AG10803 (cell line): Measurements from ENCODE around the gene TMIGD3.
"Not testable (repeated sequence)": the region's sequence is repeated elsewhere in the genome, so short reads cannot be mapped to it uniquely, and the experiment has no call there.

Experiments used
- DNase-seq: peaks from one replicate; pipeline ENCODE4 v3.0.0; 2010; ENCODE audit warnings: low read depth
- H3K4me3 ChIP-seq: 2 replicates; pipeline ENCODE4 v1.5.1; 2011; ENCODE audit warnings: mild to moderate bottlenecking, low read length, control low read depth
- CTCF ChIP-seq: conservative IDR thresholded peaks from 2 replicates; pipeline ENCODE4 v1.5.1; 2011; ENCODE audit warnings: mild to moderate bottlenecking, low read length, control low read depth, inconsistent platforms

TMIGD3 gene

DNA sequence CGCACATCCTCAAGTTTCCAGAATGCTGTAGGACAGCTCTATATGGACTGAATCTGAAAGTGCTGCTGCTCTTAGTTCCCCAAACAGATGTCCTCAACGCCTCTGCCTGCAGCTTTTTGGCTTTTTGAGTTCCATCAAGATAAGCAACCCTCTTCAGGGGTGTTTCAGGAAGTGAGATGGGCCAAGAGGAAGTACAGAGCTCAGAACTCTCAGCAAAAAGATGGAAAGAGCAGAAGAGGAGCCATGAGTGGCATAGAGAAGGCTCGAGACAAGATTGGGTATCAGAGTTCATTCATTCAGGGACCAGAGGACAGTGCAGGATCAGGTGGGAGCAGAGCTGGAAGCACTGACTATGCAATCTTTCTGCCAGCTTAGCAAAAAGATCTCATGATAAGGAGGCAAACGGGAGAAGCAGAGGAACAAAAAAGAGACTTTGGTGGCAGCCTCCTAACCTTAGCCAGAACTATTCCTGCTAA is at the start of gene TMIGD3, which contains the start of gene ADORA3:
TSS of gene TMIGD3 (minus strand) at position 49 of the 476 bp plus-strand sequence. CDS start 279 bp downstream, outside the sequence.
TSS of gene ADORA3 (minus strand) at position 49 of the 476 bp plus-strand sequence. CDS start 279 bp downstream, outside the sequence.
- no peak within 1 kb of the TSS for H3K4me3 ChIP-seq
- TF ChIP-seq CTCF = no peak
- DNase-seq = no peak

DNA sequence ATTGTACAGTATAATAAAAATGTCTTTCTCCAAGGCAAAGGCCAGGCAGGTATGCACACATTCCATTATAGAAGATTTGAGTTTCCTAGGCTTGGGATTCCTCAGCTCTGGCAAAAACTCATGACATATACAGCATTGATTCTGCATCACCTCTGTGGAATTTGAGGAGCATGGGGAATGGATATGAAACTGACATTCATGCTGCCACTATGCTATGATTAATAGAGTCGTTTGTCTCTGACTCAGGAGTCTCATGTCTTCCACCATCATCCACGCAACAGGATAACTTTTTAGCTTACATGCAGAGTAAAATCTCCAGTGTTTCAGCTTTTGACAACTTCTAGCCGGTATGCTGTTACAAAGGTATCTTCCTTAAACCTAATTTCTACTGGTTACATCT is 49.8 kb upstream of the TMIGD3 start:
- peak; percentile 83 for DNase-seq
- H3K4me3 ChIP-seq = no peak overlapping the region

DNA sequence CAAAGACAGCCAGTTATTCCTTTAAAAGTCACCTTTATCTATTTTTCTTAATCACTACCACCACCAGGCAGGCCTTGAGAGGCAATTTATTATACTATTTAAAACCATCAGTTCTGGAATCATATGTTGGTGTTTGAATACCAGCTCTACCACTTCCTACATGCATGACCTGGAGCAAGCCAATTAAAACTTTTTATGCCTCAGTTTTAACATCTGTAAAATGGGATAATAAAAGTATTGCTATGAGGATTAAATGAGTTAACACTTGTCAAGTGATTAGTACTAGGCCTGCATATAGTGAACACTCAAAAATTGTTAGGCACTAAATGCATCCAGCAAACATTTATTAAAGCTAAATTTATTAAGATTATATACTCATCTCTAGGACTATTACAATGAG is 49.2 kb upstream of the TMIGD3 start:
- H3K4me3 ChIP-seq = no peak overlapping the region
- no peak for DNase-seq
- TF ChIP-seq CTCF = no peak

More for the DNA sequence above, 49.8 kb upstream of the TMIGD3 start:
- no peak for TF ChIP-seq CTCF

DNA sequence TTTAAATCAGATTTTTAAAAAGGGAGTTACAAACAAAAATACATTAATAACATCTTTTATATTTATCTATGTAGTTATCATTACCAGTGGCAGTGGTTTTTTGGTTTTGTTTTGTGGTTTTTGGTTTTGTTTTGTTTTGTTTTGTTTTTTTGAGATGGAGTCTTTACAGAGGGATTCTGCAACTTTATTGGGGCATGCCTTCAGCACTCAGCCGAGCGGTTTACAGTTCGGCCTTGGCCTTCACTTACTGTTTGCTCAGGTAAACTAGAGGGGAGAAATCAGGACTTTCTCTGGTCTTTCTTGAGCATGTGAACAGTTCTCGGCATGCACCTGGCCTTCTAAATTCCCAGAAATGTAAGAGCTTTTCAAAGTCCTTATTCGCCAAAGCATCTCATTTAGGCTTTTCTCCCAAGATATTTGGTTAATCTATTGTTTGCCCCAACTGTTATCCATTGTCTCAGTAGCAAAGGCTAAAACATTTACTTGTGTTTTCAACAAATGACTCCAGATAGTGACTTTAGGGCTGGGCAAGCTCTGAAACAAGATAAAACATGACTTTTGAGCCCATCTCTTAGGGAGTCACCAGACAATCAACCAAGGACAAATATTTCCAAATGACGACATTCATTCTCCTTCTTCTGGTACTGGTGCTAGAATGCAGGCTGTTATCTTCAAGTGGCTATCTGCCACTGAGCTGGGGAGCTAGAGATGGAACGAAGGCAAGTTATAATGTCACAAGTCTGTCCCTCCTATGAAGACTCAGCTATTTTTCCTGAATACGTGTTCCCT is 48.4 kb upstream of the TMIGD3 start:
- DNase-seq = no peak
- no peak overlapping the region for H3K4me3 ChIP-seq
- TF ChIP-seq CTCF = no peak

- DNase-seq, H3K4me3 ChIP-seq: not testable (repeated sequence)
These were observed 44.4 kb upstream of the TMIGD3 start for GRCh38 chr1:111547786-111548185.

DNA sequence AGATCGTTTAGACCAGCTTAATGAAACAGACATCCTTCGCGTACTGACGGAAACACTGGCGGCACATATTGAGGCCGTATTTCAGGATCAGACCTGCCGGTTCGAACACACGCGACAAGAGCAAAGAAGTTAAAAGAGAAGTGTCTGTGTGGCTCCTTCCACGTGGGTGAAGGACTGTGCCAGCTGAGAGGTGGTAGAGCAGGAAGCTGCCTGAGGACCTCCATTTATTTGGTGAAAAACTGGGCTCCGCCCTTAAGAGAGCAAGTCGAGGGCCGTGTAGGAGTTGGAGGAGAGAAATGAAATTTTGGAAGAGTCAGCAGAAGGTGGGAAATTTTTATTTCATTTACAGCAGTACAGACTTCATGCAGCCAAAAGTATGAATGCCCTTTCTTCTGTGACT is 38.8 kb upstream of the TMIGD3 start:
- no peak for DNase-seq
- no peak overlapping the region for H3K4me3 ChIP-seq
- TF ChIP-seq CTCF = no peak

GRCh38 chr1:111541721-111542120 is 38.3 kb upstream of the TMIGD3 start:
- peak; percentile 48 for DNase-seq
- TF ChIP-seq CTCF = no peak
- H3K4me3 ChIP-seq = no peak overlapping the region
